ENCODE measurements around the gene C1orf116.
A peak's percentile ranks its signal among the peaks of the same experiment; 100 is the strongest.

Gene C1orf116

DNA sequence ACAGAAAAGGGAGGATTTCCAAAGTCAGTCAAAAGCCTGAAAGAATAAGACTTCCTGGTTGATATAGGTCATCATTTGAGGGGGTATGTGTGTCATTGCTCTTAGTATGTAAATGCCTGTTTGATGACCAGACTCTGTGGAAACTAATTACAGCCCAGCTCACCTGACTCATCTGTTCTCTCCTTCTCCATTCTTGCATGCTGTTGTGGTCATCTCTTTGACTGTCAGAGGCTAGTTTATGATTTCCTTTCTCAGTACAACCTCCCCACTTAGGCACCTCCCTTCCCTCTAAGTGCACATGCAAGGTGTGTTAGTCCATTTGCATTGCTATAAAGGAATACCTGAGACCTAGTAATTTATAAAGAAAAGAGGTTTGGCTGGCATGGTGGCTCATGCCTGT is 2.4 kb upstream of the C1orf116 start:
- no peak for DNase-seq (ENCODE audit: low read depth in 2 of 2)

GRCh38 chr1:207034208-207034607 is 1.7 kb upstream of the C1orf116 start:
- no peak for DNase-seq (ENCODE audit: low read depth in 2 of 2)

GRCh38 chr1:207033302-207033701 is 746 bp upstream of the C1orf116 start:
- DNase-seq (ENCODE audit: low read depth in 2 of 2) = no peak

DNA sequence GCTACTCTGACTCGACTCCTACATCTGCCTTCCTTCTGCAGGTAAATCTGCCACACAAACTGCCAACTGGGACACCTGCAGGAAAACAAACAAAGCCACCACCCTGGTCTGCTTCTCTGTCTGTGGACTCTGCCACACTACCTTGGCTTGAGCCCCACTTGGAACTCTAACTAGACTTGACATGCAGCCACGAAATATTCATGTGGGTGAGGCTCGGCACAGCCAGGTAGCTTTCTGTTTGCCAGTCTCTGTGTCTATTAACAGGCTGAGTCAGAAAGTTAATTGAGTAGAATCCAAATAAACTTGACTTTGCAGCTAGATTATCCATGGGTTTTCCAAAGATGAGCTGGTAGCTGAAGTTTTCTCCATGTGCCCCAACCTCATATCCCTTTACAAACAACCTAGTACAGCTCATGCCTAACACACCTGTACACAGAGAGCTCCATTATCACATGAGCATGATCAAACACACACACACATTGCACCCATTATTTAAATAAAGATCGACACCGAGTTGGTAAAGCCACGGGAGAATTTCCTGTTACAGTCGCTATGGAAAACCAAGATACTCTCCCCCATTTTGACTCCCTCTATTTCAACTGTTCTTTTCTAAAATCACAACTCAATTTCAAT is 808 bp downstream of the C1orf116 start:
- no peak for DNase-seq (ENCODE audit: low read depth in 2 of 2)

DNA sequence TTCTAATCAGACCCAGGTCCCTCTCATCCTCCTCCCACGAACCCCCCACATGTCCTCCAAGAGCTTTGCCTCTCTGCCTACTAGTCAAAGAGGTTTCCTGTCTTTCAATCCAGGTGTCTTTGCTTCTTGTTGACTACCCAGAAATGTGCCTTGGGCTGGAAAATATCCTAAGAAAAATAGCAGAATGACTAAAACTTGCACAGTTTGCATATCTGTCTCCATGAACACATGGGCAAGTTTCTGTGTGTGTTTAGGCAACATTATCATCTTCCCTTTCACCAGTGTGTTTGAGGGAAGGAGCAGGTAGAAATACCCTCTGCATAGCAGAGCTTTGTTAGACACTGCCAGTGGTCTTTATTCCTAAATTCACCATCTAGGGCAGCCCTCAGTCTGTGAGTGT is 1.5 kb downstream of the C1orf116 start:
- no peak for DNase-seq (ENCODE audit: low read depth in 2 of 2)

GRCh38 chr1:207030522-207031009 is 2.0 kb downstream of the C1orf116 start:
- DNase-seq (ENCODE audit: low read depth in 2 of 2) = no peak

GRCh38 chr1:207029701-207030521 is 2.6 kb downstream of the C1orf116 start:
- no peak for DNase-seq (ENCODE audit: low read depth in 2 of 2)

- DNase-seq (ENCODE audit: low read depth in 2 of 2) = no peak
Observed at GRCh38 chr1:207028884-207029650, 3.5 kb downstream of the C1orf116 start.

DNA sequence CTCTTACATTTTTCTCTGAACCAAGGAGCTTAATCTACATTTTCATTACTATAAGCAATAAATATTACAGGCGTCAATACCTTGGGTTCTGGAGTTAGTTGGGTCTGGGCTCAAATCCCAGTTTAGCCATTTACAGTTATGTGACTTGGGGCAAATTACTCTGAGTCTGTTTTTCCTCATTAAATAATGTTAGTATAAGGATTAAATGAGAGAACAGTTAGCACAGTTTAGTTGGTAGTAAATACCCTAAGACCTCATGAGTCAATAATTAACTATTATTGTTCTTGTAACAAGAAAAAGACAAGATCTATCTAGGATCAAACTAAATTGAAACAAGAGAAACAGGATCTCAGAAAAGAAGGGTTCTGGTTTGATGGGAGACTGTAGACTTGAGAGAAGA is 4.6 kb downstream of the C1orf116 start:
- DNase-seq (ENCODE audit: low read depth in 2 of 2) = no peak

DNA sequence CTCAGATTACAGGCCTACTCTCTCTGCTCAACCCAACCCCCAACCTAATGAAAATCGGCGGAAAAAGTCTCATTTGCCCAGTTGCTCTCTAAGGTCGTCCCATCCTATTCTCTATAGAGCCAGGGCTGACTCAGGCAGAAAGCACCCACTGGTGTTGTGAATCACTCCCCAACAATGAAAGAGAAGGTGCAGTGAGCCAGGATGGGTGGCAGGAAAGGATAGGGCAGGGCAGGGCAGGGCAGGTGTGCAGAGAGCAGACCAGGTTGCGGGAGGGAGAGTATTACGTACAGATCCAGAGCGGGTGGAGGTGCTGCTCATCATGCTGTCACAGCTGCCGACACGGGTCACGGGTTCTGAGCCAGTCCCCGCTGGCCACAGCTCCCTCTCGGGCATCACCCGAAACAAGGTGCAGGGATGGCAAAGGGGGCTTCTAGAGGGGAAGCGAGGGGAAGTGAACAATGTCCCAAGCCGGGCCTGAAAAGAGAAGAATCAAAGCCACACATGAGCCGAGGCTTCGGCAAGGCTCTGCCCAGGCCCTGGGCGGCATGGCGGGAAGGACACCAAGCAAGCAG is 5.3 kb downstream of the C1orf116 start:
- no peak for DNase-seq (ENCODE audit: low read depth in 2 of 2)

DNA sequence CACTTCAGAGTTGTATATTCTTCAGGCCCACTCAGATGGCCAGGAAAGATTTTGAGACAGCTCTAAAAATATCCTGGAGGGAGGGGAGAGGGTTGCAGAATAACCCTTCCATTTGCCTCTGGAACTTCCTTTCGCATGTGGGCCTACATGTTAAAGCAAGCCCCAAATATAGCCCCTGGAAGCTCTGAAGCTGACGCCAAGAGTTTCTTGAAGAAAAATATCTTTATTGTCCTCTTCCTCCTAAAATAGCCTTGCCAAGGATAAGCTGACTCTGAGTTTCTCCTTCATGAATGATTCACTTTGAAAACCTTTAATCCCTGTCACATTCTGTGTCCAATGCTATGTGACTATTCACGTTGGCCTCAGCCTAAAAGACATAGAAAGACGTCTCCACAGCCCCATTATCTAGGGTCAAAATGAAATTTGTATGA is 6.4 kb downstream of the C1orf116 start:
- no peak for DNase-seq (ENCODE audit: low read depth in 2 of 2)

GRCh38 chr1:207025146-207025880 is 7.2 kb downstream of the C1orf116 start:
- DNase-seq (ENCODE audit: low read depth in 2 of 2) = no peak

- peak in 1 of 2 donors; percentile 10 for DNase-seq (ENCODE audit: low read depth in 2 of 2)
Observed at GRCh38 chr1:207024202-207025145, 8.1 kb downstream of the C1orf116 start.

DNA sequence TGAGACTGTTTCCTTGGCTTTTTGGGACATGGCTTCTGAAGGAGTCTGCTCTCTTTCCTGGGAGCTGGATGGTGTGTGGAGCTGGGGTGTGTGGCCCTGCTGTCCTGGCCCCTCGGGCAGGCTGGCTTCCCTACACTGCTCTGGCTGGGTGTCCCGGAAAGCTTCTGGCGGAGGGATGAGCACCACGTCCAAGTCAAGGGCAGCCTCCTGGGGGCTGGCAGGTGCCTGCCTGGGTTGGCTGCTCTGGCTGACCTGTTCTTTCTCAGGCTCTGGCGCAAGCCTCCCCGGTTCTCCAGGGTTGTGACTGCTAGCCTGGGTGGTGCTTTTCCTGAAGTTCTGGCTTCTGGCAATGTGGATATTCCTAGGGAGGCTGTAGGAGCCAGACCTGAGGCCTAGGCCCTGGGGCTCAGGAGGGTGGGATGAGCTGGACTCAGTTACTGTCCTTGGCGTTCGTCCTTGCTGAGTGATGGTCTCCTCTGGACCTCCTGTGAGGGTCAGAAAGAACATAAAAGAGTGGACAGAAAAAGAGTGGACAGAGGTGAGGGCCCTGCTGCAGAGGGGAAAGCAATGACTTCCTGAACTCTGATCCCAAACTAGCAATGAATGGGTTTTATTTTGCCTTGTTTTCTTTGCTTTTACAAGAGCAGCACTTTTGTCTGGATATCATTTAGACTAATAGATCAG is 9.4 kb downstream of the C1orf116 start:
- no peak for DNase-seq (ENCODE audit: low read depth in 2 of 2)

GRCh38 chr1:207021876-207022596 is 10.5 kb downstream of the C1orf116 start:
- no peak for DNase-seq (ENCODE audit: low read depth in 2 of 2)

- DNase-seq (ENCODE audit: low read depth in 2 of 2) = no peak
Observed at GRCh38 chr1:207021139-207021861, 11.3 kb downstream of the C1orf116 start.

DNA sequence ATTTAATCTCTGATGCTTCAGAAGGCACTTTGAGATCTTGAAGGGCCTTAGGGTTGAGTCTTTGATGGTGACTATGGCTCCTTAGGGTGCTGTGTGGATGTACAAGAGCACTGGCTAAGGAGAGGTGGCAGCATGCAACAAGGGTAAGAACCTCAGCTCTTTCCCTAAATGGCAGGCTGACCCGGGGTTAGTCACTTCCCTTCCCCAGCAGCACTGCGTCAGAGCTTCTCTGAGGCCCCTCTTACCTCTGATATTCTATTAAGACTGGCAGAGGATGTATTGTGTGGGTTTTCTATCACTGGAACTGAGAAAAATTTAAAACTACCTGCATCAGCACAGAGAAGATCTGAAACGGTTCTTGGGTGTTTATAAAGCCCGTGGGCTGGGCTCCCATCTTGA is 11.8 kb downstream of the C1orf116 start:
- no peak for DNase-seq (ENCODE audit: low read depth in 2 of 2)

DNA sequence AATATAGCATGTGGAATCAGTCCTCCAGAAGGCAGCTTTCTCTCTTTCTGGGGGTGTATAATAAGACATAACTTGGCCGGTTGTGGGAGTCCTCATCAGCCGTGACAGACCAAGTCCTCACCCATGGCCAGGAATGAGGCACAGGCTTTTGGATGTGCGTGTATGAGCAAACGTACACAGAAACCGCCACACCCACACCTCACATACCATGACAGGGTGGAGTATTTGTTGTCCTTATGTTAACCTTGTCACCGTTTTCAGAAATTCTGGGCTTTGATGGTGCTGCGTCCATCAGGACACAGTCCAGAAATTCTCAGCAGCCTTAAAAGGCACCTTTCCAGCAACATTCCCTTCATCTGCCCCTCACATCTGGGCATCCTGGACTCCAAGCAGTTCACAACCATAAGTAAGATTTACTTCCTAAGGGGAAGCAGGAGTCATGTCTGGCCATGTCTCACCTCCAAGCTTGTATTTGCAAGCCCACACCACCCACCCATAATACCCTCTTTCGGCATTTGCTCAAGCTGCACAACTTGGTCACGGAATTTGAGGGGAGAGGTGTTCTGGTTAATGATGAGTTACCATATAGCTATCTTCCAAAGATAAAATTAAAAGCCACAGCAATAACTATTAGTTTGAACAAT is 12.4 kb downstream of the C1orf116 start:
- no peak for DNase-seq (ENCODE audit: low read depth in 2 of 2)
